SK-N-SH treated with all-trans-retinoic acid at 6 μM for 48 hours (cell line): ENCODE results near the gene PLXND1.

Experiments used
- ARNTL ChIP-seq: fragments of 450-650 bp; formaldehyde crosslinking; IDR thresholded peaks from 2 replicates; pipeline ENCODE4 v1.5.0; 2020; ENCODE audit warnings: low read depth, mild to moderate bottlenecking, moderate library complexity, borderline replicate concordance
- CSDC2 ChIP-seq: fragments of 250-450 bp; sonication (Bioruptor Pico); IDR thresholded peaks from 2 replicates; pipeline ENCODE4 v1.5.0; 2020; ENCODE audit warnings: mild to moderate bottlenecking, moderate library complexity
- RARB ChIP-seq: fragments of 250-450 bp; sonication (Bioruptor Pico); IDR thresholded peaks from 2 replicates; pipeline ENCODE4 v1.8.0; 2021; ENCODE audit warnings: mild to moderate bottlenecking, moderate library complexity
- SNAI2 ChIP-seq: fragments of 250-450 bp; sonication (Bioruptor Pico); IDR thresholded peaks from 2 replicates; pipeline ENCODE4 v1.5.0; 2020; ENCODE audit warnings: mild to moderate bottlenecking, moderate library complexity
- TOX ChIP-seq: fragments of 250-450 bp; sonication (Bioruptor Pico); IDR thresholded peaks from 2 replicates; pipeline ENCODE4 v1.8.0; 2021; ENCODE audit warnings: mild to moderate bottlenecking, moderate library complexity, borderline replicate concordance
- TSHZ2 ChIP-seq: fragments of 250-450 bp; sonication (Bioruptor Pico); IDR thresholded peaks from 2 replicates; pipeline ENCODE4 v1.5.0; 2020; ENCODE audit warnings: mild to moderate bottlenecking, moderate library complexity
- ZC3H10 ChIP-seq: fragments of 250-450 bp; sonication (Bioruptor Pico); IDR thresholded peaks from 2 replicates; pipeline ENCODE4 v1.5.1; 2021; ENCODE audit warnings: mild to moderate bottlenecking, moderate library complexity
- ZFP30 ChIP-seq: fragments of 450-650 bp; formaldehyde crosslinking; IDR thresholded peaks from 2 replicates; pipeline ENCODE4 v1.5.0; 2022; ENCODE audit warnings: mild to moderate bottlenecking, moderate library complexity
- ZNF70 ChIP-seq: fragments of 450-650 bp; formaldehyde crosslinking; IDR thresholded peaks from 2 replicates; pipeline ENCODE4 v1.5.0; 2020; ENCODE audit warnings: mild to moderate bottlenecking, moderate library complexity
- ZNF8 ChIP-seq: fragments of 450-650 bp; formaldehyde crosslinking; IDR thresholded peaks from 2 replicates; pipeline ENCODE4 v1.5.0; 2020; ENCODE audit warnings: mild to moderate bottlenecking, moderate library complexity
- TF ChIP-seq, protein P1 (sequence below): fragments of 250-450 bp; sonication (Bioruptor Pico); IDR thresholded peaks from 2 replicates; pipeline ENCODE4 v1.5.1; 2020; ENCODE audit warnings: low read depth, mild to moderate bottlenecking, moderate library complexity

DNA sequence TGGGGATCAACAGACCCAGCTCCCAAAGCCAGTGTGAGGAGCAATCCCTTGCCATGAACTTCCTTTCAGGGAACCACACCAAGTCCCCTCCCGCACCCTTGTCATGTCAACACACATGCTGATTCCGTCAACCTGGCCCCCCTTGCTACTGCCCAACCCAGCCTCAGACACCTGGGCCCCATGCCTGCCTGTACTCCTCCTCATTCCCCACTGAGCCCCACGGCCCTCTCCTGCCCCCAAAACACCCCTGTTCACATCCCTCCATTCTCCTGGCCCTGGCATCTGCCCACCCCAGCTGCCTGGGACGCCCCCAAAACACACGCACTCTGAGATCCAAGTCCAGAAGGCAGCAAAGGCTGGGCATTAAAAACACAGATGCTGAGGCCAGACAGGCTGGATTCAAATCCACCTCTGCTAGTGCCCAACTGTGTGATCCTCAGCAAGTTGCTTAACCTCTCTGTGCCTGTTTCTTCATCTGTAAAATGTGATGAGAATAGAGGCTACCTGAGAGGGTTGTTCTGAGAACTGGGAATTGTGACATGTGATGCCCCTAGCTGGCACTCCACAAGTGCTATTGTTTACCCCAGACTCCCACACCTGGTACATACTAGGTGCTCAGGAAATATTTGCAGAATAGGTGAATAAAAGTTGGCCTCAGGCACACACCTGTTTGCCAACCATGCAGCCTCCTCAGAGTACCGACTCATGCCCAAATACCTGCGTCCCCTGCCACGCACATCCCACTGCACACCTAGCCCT is 2.3 kb downstream of the PLXND1 start:
- TF ChIP-seq SNAI2 (CRISPR knock-in tag) (no peak), ZNF70 (CRISPR knock-in tag) (no peak), TOX (no peak), RARB (CRISPR knock-in tag) (no peak), CSDC2 (CRISPR knock-in tag) (no peak), ZC3H10 (no peak), TSHZ2 (CRISPR knock-in tag) (no peak), ARNTL (CRISPR knock-in tag) (no peak), ZNF8 (CRISPR knock-in tag) (no peak), ZFP30 (CRISPR knock-in tag) (no peak)
- TF ChIP-seq, protein P1, sequence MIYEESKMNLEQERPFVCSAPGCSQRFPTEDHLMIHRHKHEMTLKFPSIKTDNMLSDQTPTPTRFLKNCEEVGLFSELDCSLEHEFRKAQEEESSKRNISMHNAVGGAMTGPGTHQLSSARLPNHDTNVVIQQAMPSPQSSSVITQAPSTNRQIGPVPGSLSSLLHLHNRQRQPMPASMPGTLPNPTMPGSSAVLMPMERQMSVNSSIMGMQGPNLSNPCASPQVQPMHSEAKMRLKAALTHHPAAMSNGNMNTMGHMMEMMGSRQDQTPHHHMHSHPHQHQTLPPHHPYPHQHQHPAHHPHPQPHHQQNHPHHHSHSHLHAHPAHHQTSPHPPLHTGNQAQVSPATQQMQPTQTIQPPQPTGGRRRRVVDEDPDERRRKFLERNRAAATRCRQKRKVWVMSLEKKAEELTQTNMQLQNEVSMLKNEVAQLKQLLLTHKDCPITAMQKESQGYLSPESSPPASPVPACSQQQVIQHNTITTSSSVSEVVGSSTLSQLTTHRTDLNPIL (CRISPR knock-in tag), result no peak
